PC-3 (cell line): ENCODE data around the gene LCLAT1. TPM values are rescaled to one million over a fixed set of nuclear protein-coding genes. Genes with fewer than 3 reads are reported as not detected.
A peak's percentile ranks its signal among the peaks of the same experiment; 100 is the strongest.

Experiments used
- ATAC-seq: fragments of 200-7000 bp; cut with Tn5 transposase; 2 replicates; pipeline ENCODE4 v1.9.1; 2020; ENCODE audit warnings: mild to moderate bottlenecking, moderate library complexity
- BruUV-seq: library from RNA; stranded (reverse); fragments of 400-500 nt; replicated peaks from 2 replicates; lab custom pipeline; 2021; lab: Mats Ljungman, UMichigan
- CTCF ChIA-PET: fragments of 300-600 bp; sonication (Branson Sonifier 250); formaldehyde crosslinking; loops from one replicate; lab custom pipeline; 2022; ENCODE audit warnings: antibody characterized with exemption; lab: Charles Lee
- POLR2A ChIA-PET: fragments of 300-600 bp; sonication (Branson Sonifier 250); formaldehyde crosslinking; loops from one replicate; lab custom pipeline; 2022; ENCODE audit warnings: antibody characterized with exemption; ENCODE audit not compliant: unreplicated experiment; lab: Charles Lee
- DNase-seq: peaks from one replicate; pipeline ENCODE4 v3.0.0-alpha.2; 2015
- H2AFZ ChIP-seq: fragments of 300-600 bp; sonication (generic); 2 replicates; pipeline ENCODE4 v1.6.0; 2016; ENCODE audit warnings: antibody characterized with exemption, low read length
- H3F3A ChIP-seq: fragments of 300-600 bp; sonication (generic); one replicate; pipeline ENCODE4 v1.6.0; 2017; ENCODE audit warnings: antibody characterized with exemption, low read length, control low read depth, mild to moderate bottlenecking; ENCODE audit not compliant: unreplicated experiment
- H3K27ac ChIP-seq: fragments of 300-600 bp; sonication (generic); 2 replicates; pipeline ENCODE4 v1.5.1; 2016; ENCODE audit warnings: mild to moderate bottlenecking, low read length
- H3K27me3 ChIP-seq: fragments of 300-600 bp; sonication (generic); 2 replicates; pipeline ENCODE4 v1.6.1; 2016; ENCODE audit warnings: low read length, mixed read lengths
- H3K36me3 ChIP-seq: fragments of 300-600 bp; sonication (generic); 2 replicates; pipeline ENCODE4 v1.6.1; 2016; ENCODE audit warnings: low read depth, mixed run types, low read length, mixed read lengths
- H3K4me1 ChIP-seq: fragments of 300-600 bp; sonication (generic); 2 replicates; pipeline ENCODE4 v1.5.1; 2016; ENCODE audit warnings: low read length; ENCODE audit not compliant: insufficient read depth
- H3K4me2 ChIP-seq: fragments of 300-600 bp; sonication (generic); 2 replicates; pipeline ENCODE4 v1.6.0; 2016; ENCODE audit warnings: low read length
- H3K4me3 ChIP-seq: fragments of 300-600 bp; sonication (generic); 2 replicates; pipeline ENCODE4 v1.5.1; 2016; ENCODE audit warnings: mild to moderate bottlenecking, low read length, mixed read lengths
- H3K79me2 ChIP-seq: fragments of 300-600 bp; sonication (generic); 2 replicates; pipeline ENCODE4 v1.6.1; 2017; ENCODE audit warnings: low read length, mixed read lengths
- H3K9ac ChIP-seq: fragments of 300-600 bp; sonication (generic); 2 replicates; pipeline ENCODE4 v1.6.0; 2016; ENCODE audit warnings: mild to moderate bottlenecking, low read length
- H3K9me2 ChIP-seq: fragments of 300-600 bp; sonication (generic); replicated peaks from 2 replicates; pipeline ENCODE4 v1.6.1; 2016; ENCODE audit warnings: mixed run types, low read length, mixed read lengths
- H3K9me3 ChIP-seq: fragments of 300-600 bp; sonication (generic); 2 replicates; pipeline ENCODE4 v1.6.1; 2016; ENCODE audit warnings: low read length, mixed read lengths
- H4K20me1 ChIP-seq: fragments of 300-600 bp; sonication (generic); 2 replicates; pipeline ENCODE4 v1.6.1; 2016; ENCODE audit warnings: low read length, mixed read lengths
- EZH2 ChIP-seq: fragments of 300-600 bp; sonication (generic); IDR thresholded peaks from one replicate; pipeline ENCODE4 v1.6.1; 2017; ENCODE audit warnings: antibody characterized with exemption, mild to moderate bottlenecking, low read length; ENCODE audit not compliant: unreplicated experiment
- EZH2phosphoT487 ChIP-seq: fragments of 300-600 bp; sonication (generic); IDR thresholded peaks from 2 replicates; pipeline ENCODE4 v1.6.1; 2018; ENCODE audit warnings: mild to moderate bottlenecking, antibody characterized with exemption, low read length, borderline replicate concordance
- intact Hi-C: fragments of 100-400 bp; cut with micrococcal nuclease; formaldehyde crosslinking; loops from 2 replicates; pipeline ENCODE4 v1.9.0; 2023
- total RNA-seq: library from RNA; depleted of rRNA; stranded (reverse); fragments of >200 nt; gene quantifications from 2 replicates; pipeline ENCODE4 v1.2.3, GENCODE V29; 2014
- TF ChIP-seq, protein P1 (sequence below): fragments of 300-600 bp; sonication (generic); conservative IDR thresholded peaks from 2 replicates; pipeline ENCODE4 v1.5.1; 2017; ENCODE audit warnings: antibody characterized with exemption, low read depth, mild to moderate bottlenecking, low read length

The LCLAT1 gene
- total RNA-seq, 1 experiment from 2014 or later = 22.0 TPM

GRCh38 chr2:30514848-30515435, 67.9 kb downstream of the LCLAT1 start:
- ChIA-PET POLR2A (no interaction called here), CTCF (no interaction called here)
- ATAC-seq = peak; percentile 81
- no peak overlapping the region for H2AFZ ChIP-seq
- peaks cover 12% of the 10 kb centered on the region; the same call in 1 of the 2 replicates for H3K36me3 ChIP-seq
- DNase-seq = no peak
- no TSS peak for BruUV-seq
- intact Hi-C loops = loop anchor here (5.0 to 10.0 kb wide), 2 partner anchors 77 to 150 kb away; no protein-coding TSS in a partner anchor
- no peak overlapping the region for H3K4me3 ChIP-seq
- H3K9ac ChIP-seq = no peak overlapping the region
- peaks cover 61% of the 10 kb centered on the region for H3K79me2 ChIP-seq
- H3K4me2 ChIP-seq = peak overlapping the region; percentile 42; the same call in 1 of the 2 replicates
- H3K27ac ChIP-seq = peak overlapping the region; percentile 14; the same call in 1 of the 2 replicates
- no peaks in the 10 kb centered on the region for H3K27me3 ChIP-seq
- no peaks in the 10 kb centered on the region for H3K9me3 ChIP-seq
- peaks cover 25% of the 10 kb centered on the region for H4K20me1 ChIP-seq
- no peak for TF ChIP-seq EZH2
- TF ChIP-seq, protein P1, sequence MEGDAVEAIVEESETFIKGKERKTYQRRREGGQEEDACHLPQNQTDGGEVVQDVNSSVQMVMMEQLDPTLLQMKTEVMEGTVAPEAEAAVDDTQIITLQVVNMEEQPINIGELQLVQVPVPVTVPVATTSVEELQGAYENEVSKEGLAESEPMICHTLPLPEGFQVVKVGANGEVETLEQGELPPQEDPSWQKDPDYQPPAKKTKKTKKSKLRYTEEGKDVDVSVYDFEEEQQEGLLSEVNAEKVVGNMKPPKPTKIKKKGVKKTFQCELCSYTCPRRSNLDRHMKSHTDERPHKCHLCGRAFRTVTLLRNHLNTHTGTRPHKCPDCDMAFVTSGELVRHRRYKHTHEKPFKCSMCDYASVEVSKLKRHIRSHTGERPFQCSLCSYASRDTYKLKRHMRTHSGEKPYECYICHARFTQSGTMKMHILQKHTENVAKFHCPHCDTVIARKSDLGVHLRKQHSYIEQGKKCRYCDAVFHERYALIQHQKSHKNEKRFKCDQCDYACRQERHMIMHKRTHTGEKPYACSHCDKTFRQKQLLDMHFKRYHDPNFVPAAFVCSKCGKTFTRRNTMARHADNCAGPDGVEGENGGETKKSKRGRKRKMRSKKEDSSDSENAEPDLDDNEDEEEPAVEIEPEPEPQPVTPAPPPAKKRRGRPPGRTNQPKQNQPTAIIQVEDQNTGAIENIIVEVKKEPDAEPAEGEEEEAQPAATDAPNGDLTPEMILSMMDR = no peak
- TF ChIP-seq EZH2phosphoT487 = no peak
- H3F3A ChIP-seq = no peaks in the 10 kb centered on the region
- H3K9me2 ChIP-seq = no peaks in the 10 kb centered on the region
- H3K4me1 ChIP-seq = peaks cover 43% of the 10 kb centered on the region

GRCh38 chr2:30516166-30516565, 69.1 kb downstream of the LCLAT1 start:
- Histone ChIP-seq H3F3A (no peaks in the 10 kb centered on the region), H3K4me3 (no peak overlapping the region), H3K79me2 (peaks cover 50% of the 10 kb centered on the region), H3K9ac (no peak overlapping the region), H3K36me3 (peaks cover 13% of the 10 kb centered on the region; the same call in 1 of the 2 replicates), H3K4me1 (peaks cover 36% of the 10 kb centered on the region), H4K20me1 (peaks cover 18% of the 10 kb centered on the region), H2AFZ (no peak overlapping the region), H3K27me3 (no peaks in the 10 kb centered on the region), H3K4me2 (no peak overlapping the region), H3K9me2 (no peaks in the 10 kb centered on the region), H3K9me3 (no peaks in the 10 kb centered on the region), H3K27ac (no peak overlapping the region)
- no peak for ATAC-seq
- POLR2A ChIA-PET = no interaction called here
- CTCF ChIA-PET = no interaction called here
- TF ChIP-seq EZH2phosphoT487 (no peak), EZH2 (no peak)
- TF ChIP-seq, protein P1 = no peak
- BruUV-seq = no TSS peak
- DNase-seq = no peak
- intact Hi-C loops = loop anchor here (10.0 kb wide), 1 partner anchor 149 kb away; no protein-coding TSS in a partner anchor

DNA sequence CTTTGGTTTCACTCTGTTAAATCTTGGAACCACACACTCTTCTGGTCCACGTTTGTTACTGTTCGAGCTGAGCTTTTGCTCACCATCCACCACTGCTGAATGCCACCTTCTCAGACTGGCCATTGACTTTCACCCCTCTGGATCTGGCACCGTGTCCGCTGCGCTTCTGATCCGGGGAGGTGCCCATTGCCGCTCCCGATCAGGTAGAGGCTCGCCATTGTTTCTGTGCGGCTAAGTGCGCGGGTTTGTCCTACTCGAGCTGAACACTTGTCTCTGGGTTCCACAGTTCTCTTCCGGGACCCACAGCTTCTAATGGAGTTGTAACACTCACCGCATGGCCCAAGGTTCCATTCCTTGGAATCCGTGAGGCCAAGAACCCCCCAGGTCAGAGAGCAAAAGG, 72.8 kb downstream of the LCLAT1 start:
- ChIA-PET POLR2A (no interaction called here), CTCF (no interaction called here)
- TF ChIP-seq EZH2phosphoT487 = no peak
- TF ChIP-seq, protein P1 = no peak
- no peak for TF ChIP-seq EZH2
- no peaks in the 10 kb centered on the region for H3K9me2 ChIP-seq
- H3K9me3 ChIP-seq = no peaks in the 10 kb centered on the region
- intact Hi-C loops = loop anchor here (10.0 kb wide), 1 partner anchor 145 kb away; no protein-coding TSS in a partner anchor
- H2AFZ ChIP-seq = no peak overlapping the region
- no peak for DNase-seq
- peaks cover 25% of the 10 kb centered on the region for H3K79me2 ChIP-seq
- peaks cover 13% of the 10 kb centered on the region; the same call in 1 of the 2 replicates for H3K36me3 ChIP-seq
- no peak overlapping the region for H3K4me3 ChIP-seq
- no peak for ATAC-seq
- no peaks in the 10 kb centered on the region for H3F3A ChIP-seq
- no peak overlapping the region for H3K9ac ChIP-seq
- H3K27ac ChIP-seq = no peak overlapping the region
- peaks cover 19% of the 10 kb centered on the region for H3K4me1 ChIP-seq
- no peak overlapping the region for H3K4me2 ChIP-seq
- H4K20me1 ChIP-seq = peaks cover 6% of the 10 kb centered on the region
- no peaks in the 10 kb centered on the region for H3K27me3 ChIP-seq
- BruUV-seq = no TSS peak
